Aorta (tissue), 5 donors: Measurements from ENCODE around the gene OPN1MW2. TPM values are rescaled to one million over a fixed set of nuclear protein-coding genes. Genes with fewer than 3 reads are reported as not detected.
"Not testable (repeated sequence)": the region's sequence is repeated elsewhere in the genome, so short reads cannot be mapped to it uniquely, and the experiment has no call there.

Source experiments
- ATAC-seq: fragments of 200-7000 bp; cut with Tn5 transposase; one replicate; pipeline ENCODE4 v1.9.1; 2022; ENCODE audit warnings: moderate library complexity; ENCODE audit not compliant: low FRiP score
- DNase-seq, 2 donors: peaks; one replicate each; pipeline ENCODE4 v3.0.0-alpha.2; 2020
- H3K27ac ChIP-seq, 2 donors: one replicate each; pipeline ENCODE4 v1.5.1; 2013; ENCODE audit warnings: low read length in 2 of 2, mild to moderate bottlenecking in 2 of 2, moderate library complexity in 2 of 2, control low read depth in 1 of 2, inconsistent platforms in 1 of 2, low read depth in 1 of 2
- H3K27me3 ChIP-seq, 2 donors: one replicate each; pipeline ENCODE4 v1.6.1; 2013; ENCODE audit warnings: control low read depth in 1 of 2, low read length in 1 of 2, mild to moderate bottlenecking in 1 of 2, moderate library complexity in 1 of 2; ENCODE audit not compliant: insufficient read depth in 2 of 2, control insufficient read depth in 1 of 2
- H3K36me3 ChIP-seq, 2 donors: one replicate each; pipeline ENCODE4 v1.6.1; 2013; ENCODE audit warnings: control low read depth in 1 of 2, low read length in 1 of 2, mild to moderate bottlenecking in 1 of 2; ENCODE audit not compliant: insufficient read depth in 2 of 2, control insufficient read depth in 1 of 2
- H3K4me1 ChIP-seq, 2 donors: one replicate each; pipeline ENCODE4 v1.6.1; 2013; ENCODE audit warnings: low read length in 2 of 2, control low read depth in 1 of 2, mild to moderate bottlenecking in 1 of 2, moderate library complexity in 1 of 2; ENCODE audit not compliant: insufficient read depth in 2 of 2, control insufficient read depth in 1 of 2
- H3K4me3 ChIP-seq, 2 donors: one replicate each; pipeline ENCODE4 v1.5.1; 2013; ENCODE audit warnings: low read length in 2 of 2, control low read depth in 1 of 2, mild to moderate bottlenecking in 1 of 2
- H3K9me3 ChIP-seq: one replicate; pipeline ENCODE4 v1.6.1; 2013; ENCODE audit warnings: mild to moderate bottlenecking, low read length; ENCODE audit not compliant: control insufficient read depth
- WGBS, 2 donors: extraction: QIAGEN DNeasy Blood & Tissue Kit; methylation state at CpG; one replicate each; pipeline ENCODE4 v1.1.7; 2013; 5-methylcytosine and 5-hydroxymethylcytosine counted together
- intact Hi-C, 2 donors: fragments of 100-400 bp; cut with DNase I; formaldehyde crosslinking; loops; one replicate each; pipeline versions ENCODE4 v1.14.2 to v1.15.0; 2022
- polyA plus RNA-seq, 2 donors: library from polyadenylated mRNA; stranded (reverse); fragments of 200-250 nt; gene quantifications; one replicate each; pipeline ENCODE4 v1.2.3, GENCODE V29; 2013
- total RNA-seq, 2 donors: library from RNA; stranded (reverse); fragmentation: NEBNext Ultra II Directional; extraction: Animal tissue kit (Norgen Biotek cat#: 25700); gene quantifications; one replicate each; pipeline ENCODE4 v1.2.1, GENCODE V29; 2021
- donor health status: healthy with polysubstance abuse.
- donor health status: Bipolar disorder and iron deficiency.
- donor health status: DM: no; HTN: no; CAD: no.
- donor health status: DM: no; HTN: no; CAD: no.
- donor health status: DM: yes; HTN: yes; CAD: no.

The OPN1MW2 gene
- total and polyA plus RNA-seq, 4 donors = not detected

- H3K4me3 ChIP-seq, H3K36me3 ChIP-seq, intact Hi-C loops, H3K27me3 ChIP-seq, H3K9me3 ChIP-seq, H3K4me1 ChIP-seq, ATAC-seq, H3K27ac ChIP-seq: not testable (repeated sequence)
- DNase-seq = peak in 1 of 2 donors; percentile 9
- WGBS, 2 donors = 79 to 85% methylated on average over 5 of the region's 9 CpGs
Measured at GRCh38 chrX:154211057-154211456, 8.5 kb upstream of the OPN1MW2 start.

- H3K27me3 ChIP-seq, H3K27ac ChIP-seq, H3K4me1 ChIP-seq, DNase-seq, intact Hi-C loops, H3K4me3 ChIP-seq, ATAC-seq, H3K36me3 ChIP-seq, H3K9me3 ChIP-seq: not testable (repeated sequence)
- WGBS, 2 donors = no CpG with 5 or more reads among the region's 10 CpGs
Measured at GRCh38 chrX:154211499-154211898, 8.1 kb upstream of the OPN1MW2 start.

- H3K27ac ChIP-seq, intact Hi-C loops, H3K4me1 ChIP-seq, H3K9me3 ChIP-seq, DNase-seq, H3K36me3 ChIP-seq, H3K4me3 ChIP-seq, ATAC-seq, H3K27me3 ChIP-seq: not testable (repeated sequence)
- WGBS, 2 donors = no CpG with 5 or more reads among the region's 6 CpGs
Measured at GRCh38 chrX:154225292-154225691, 5.7 kb downstream of the OPN1MW2 start.

GRCh38 chrX:154226706-154227105 lies 7.2 kb downstream of the OPN1MW2 start:
- H3K4me1 ChIP-seq, intact Hi-C loops, DNase-seq, H3K27ac ChIP-seq, H3K9me3 ChIP-seq, H3K36me3 ChIP-seq, H3K27me3 ChIP-seq, ATAC-seq, H3K4me3 ChIP-seq: not testable (repeated sequence)
- WGBS, 2 donors = no CpG with 5 or more reads among the region's 9 CpGs

- WGBS, 2 donors = no CpG with 5 or more reads among the region's 3 CpGs
- H3K27me3 ChIP-seq, intact Hi-C loops, DNase-seq, ATAC-seq, H3K36me3 ChIP-seq, H3K27ac ChIP-seq, H3K4me3 ChIP-seq, H3K4me1 ChIP-seq, H3K9me3 ChIP-seq: not testable (repeated sequence)
Measured at GRCh38 chrX:154231443-154231842, 11.9 kb downstream of the OPN1MW2 start.

GRCh38 chrX:154233620-154234019 lies 14.1 kb downstream of the OPN1MW2 start:
- H3K27me3 ChIP-seq, H3K4me3 ChIP-seq, H3K27ac ChIP-seq, ATAC-seq, DNase-seq, H3K4me1 ChIP-seq, H3K36me3 ChIP-seq, H3K9me3 ChIP-seq, intact Hi-C loops: not testable (repeated sequence)
- no CpG with 5 or more reads among the region's 16 CpGs for WGBS, 2 donors

- WGBS, 2 donors = 61% methylated on average over 6 of the region's 11 CpGs; no CpG with 5 or more reads in 1 of the 2 donors
- intact Hi-C loops, H3K27me3 ChIP-seq, H3K36me3 ChIP-seq, H3K4me1 ChIP-seq, H3K9me3 ChIP-seq, ATAC-seq, H3K4me3 ChIP-seq, H3K27ac ChIP-seq: not testable (repeated sequence)
- peak in 1 of 2 donors; percentile 22 for DNase-seq
Measured at GRCh38 chrX:154238939-154239559, 19.5 kb downstream of the OPN1MW2 start.

- DNase-seq = peak in 1 of 2 donors; percentile 8
- ATAC-seq = not testable (repeated sequence)
- 86% methylated on average over 6 of the region's 8 CpGs; no CpG with 5 or more reads in 1 of the 2 donors for WGBS, 2 donors
Measured at GRCh38 chrX:154239982-154240503, 20.5 kb downstream of the OPN1MW2 start.

GRCh38 chrX:154247377-154248045 lies 28.0 kb downstream of the OPN1MW2 start:
- H3K9me3 ChIP-seq, H3K36me3 ChIP-seq, H3K27ac ChIP-seq, H3K4me1 ChIP-seq, H3K4me3 ChIP-seq, intact Hi-C loops, H3K27me3 ChIP-seq, DNase-seq: not testable (repeated sequence)
- WGBS, 2 donors = no CpG with 5 or more reads among the region's 17 CpGs
- ATAC-seq = peak; percentile 83

More at GRCh38 chrX:154239982-154240503, 20.5 kb downstream of the OPN1MW2 start:
- H3K36me3 ChIP-seq, H3K27ac ChIP-seq, intact Hi-C loops, H3K4me3 ChIP-seq, H3K4me1 ChIP-seq, H3K27me3 ChIP-seq, H3K9me3 ChIP-seq: not testable (repeated sequence)
